Esophagus squamous epithelium (tissue), 4 donors: ENCODE measurements around the gene BCAR3.

Experiments
- POLR2A ChIP-seq, 4 donors: fragments of 450-650 bp; IDR thresholded peaks; one replicate each; pipeline ENCODE4 v1.6.1; 2017; ENCODE audit warnings: antibody characterized with exemption in 4 of 4, mild to moderate bottlenecking in 4 of 4, moderate library complexity in 3 of 4
- TF ChIP-seq, protein P1 (sequence below), 6 experiments: fragments of 450-650 bp in 4 of 6; fragments of 200-600 bp in 2 of 6; sonication (generic) in 2 of 6; IDR thresholded peaks; one replicate each; pipeline ENCODE4 v1.5.1; 2016 to 2019; ENCODE audit warnings: antibody characterized with exemption in 6 of 6, mild to moderate bottlenecking in 4 of 6, moderate library complexity in 4 of 6

GRCh38 chr1:93614986-93615581 lies 66.6 kb downstream of the BCAR3 start:
- TF ChIP-seq, protein P1, sequence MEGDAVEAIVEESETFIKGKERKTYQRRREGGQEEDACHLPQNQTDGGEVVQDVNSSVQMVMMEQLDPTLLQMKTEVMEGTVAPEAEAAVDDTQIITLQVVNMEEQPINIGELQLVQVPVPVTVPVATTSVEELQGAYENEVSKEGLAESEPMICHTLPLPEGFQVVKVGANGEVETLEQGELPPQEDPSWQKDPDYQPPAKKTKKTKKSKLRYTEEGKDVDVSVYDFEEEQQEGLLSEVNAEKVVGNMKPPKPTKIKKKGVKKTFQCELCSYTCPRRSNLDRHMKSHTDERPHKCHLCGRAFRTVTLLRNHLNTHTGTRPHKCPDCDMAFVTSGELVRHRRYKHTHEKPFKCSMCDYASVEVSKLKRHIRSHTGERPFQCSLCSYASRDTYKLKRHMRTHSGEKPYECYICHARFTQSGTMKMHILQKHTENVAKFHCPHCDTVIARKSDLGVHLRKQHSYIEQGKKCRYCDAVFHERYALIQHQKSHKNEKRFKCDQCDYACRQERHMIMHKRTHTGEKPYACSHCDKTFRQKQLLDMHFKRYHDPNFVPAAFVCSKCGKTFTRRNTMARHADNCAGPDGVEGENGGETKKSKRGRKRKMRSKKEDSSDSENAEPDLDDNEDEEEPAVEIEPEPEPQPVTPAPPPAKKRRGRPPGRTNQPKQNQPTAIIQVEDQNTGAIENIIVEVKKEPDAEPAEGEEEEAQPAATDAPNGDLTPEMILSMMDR (IDR thresholded peaks at IDR 0.05), result no peak
- TF ChIP-seq POLR2A (IDR thresholded peaks at IDR 0.05), result no peak
